Measurements from ENCODE around the gene TMED6.

The TMED6 gene

GRCh38 chr16:69339289-69340094 lies 12.1 kb downstream of the TMED6 start, which contains the start of the genes COG8 and NIP7:
COG8 (minus strand) TSS chr16:69339564; CDS start chr16:69339552, 12 bp downstream.
NIP7 (plus strand) TSS chr16:69339772; CDS start chr16:69339830, 58 bp downstream.
- FAIRE-seq, result peak; percentile 96
- peak; percentile 79 for TF ChIP-seq POLR2A (IDR thresholded peaks at IDR 0.05; ENCODE audit: low read depth, low read length)

GRCh38 chr16:69338557-69339288 lies 12.9 kb downstream of the TMED6 start:
- no peak for FAIRE-seq
- no peak for DNase-seq (ENCODE audit: insufficient read length, low spot score)
- TF ChIP-seq POLR2A (IDR thresholded peaks at IDR 0.05; ENCODE audit: low read depth, low read length), result no peak

More at GRCh38 chr16:69339289-69340094, 12.1 kb downstream of the TMED6 start, which contains the start of the genes COG8 and NIP7:
- DNase-seq (ENCODE audit: insufficient read length, low spot score), result peak; percentile 94

GRCh38 chr16:69334696-69335095 lies 16.9 kb downstream of the TMED6 start:
- no peak for DNase-seq (ENCODE audit: insufficient read length, low spot score)
- FAIRE-seq, result no peak
- TF ChIP-seq POLR2A (IDR thresholded peaks at IDR 0.05; ENCODE audit: low read depth, low read length), result no peak

GRCh38 chr16:69330286-69331109 lies 21.1 kb downstream of the TMED6 start, which contains the start of gene PDF:
PDF (minus strand) TSS chr16:69330588; CDS start chr16:69330570, 18 bp downstream.
- DNase-seq (ENCODE audit: insufficient read length, low spot score) (peak; percentile 96), FAIRE-seq (no peak)
- TF ChIP-seq POLR2A (IDR thresholded peaks at IDR 0.05; ENCODE audit: low read depth, low read length), result peak; percentile 77

- FAIRE-seq (no peak), DNase-seq (ENCODE audit: insufficient read length, low spot score) (peak; percentile 53)
These were observed 22.0 kb downstream of the TMED6 start for GRCh38 chr16:69329369-69330285.

GRCh38 chr16:69328854-69329316 lies 22.7 kb downstream of the TMED6 start:
- FAIRE-seq (no peak), DNase-seq (ENCODE audit: insufficient read length, low spot score) (no peak)
- no peak for TF ChIP-seq POLR2A (IDR thresholded peaks at IDR 0.05; ENCODE audit: low read depth, low read length)

More at GRCh38 chr16:69329369-69330285, 22.0 kb downstream of the TMED6 start:
- no peak for TF ChIP-seq POLR2A (IDR thresholded peaks at IDR 0.05; ENCODE audit: low read depth, low read length)

- DNase-seq (ENCODE audit: insufficient read length, low spot score) (no peak), FAIRE-seq (no peak)
- TF ChIP-seq POLR2A (IDR thresholded peaks at IDR 0.05; ENCODE audit: low read depth, low read length), result no peak
These were observed 23.8 kb downstream of the TMED6 start for GRCh38 chr16:69327585-69328310.

- DNase-seq (ENCODE audit: insufficient read length, low spot score) (no peak), FAIRE-seq (no peak)
These were observed 25.3 kb downstream of the TMED6 start for GRCh38 chr16:69326172-69326873.

GRCh38 chr16:69325784-69326171 lies 25.8 kb downstream of the TMED6 start:
- no peak for TF ChIP-seq POLR2A (IDR thresholded peaks at IDR 0.05; ENCODE audit: low read depth, low read length)
- FAIRE-seq, result no peak
- no peak for DNase-seq (ENCODE audit: insufficient read length, low spot score)

More at GRCh38 chr16:69326172-69326873, 25.3 kb downstream of the TMED6 start:
- no peak for TF ChIP-seq POLR2A (IDR thresholded peaks at IDR 0.05; ENCODE audit: low read depth, low read length)

GRCh38 chr16:69324585-69325253 lies 26.9 kb downstream of the TMED6 start:
- no peak for TF ChIP-seq POLR2A (IDR thresholded peaks at IDR 0.05; ENCODE audit: low read depth, low read length)
- FAIRE-seq (no peak), DNase-seq (ENCODE audit: insufficient read length, low spot score) (no peak)
